ENCODE results near the gene MS4A6A.

- TF ChIP-seq CTCF (IDR thresholded peaks at IDR 0.05) = no peak
- no peak for TF ChIP-seq POLR2A (IDR thresholded peaks at IDR 0.05)
Observed at GRCh38 chr11:60194511-60194910, 11.6 kb upstream of the MS4A6A start.
